NCI-H146 treated with DMSO at 0.1 percent for 48 hours (cell line): Measurements from ENCODE around the gene HOXD3.

Experiments
- DNase-seq: peaks from one replicate; lab custom pipeline; 2025; ENCODE audit not compliant: unreplicated experiment; lab: John Stamatoyannopoulos, UW

The HOXD3 gene

GRCh38 chr2:176148751-176149421, 8.2 kb upstream of the HOXD3 start:
- no peak for DNase-seq

DNA sequence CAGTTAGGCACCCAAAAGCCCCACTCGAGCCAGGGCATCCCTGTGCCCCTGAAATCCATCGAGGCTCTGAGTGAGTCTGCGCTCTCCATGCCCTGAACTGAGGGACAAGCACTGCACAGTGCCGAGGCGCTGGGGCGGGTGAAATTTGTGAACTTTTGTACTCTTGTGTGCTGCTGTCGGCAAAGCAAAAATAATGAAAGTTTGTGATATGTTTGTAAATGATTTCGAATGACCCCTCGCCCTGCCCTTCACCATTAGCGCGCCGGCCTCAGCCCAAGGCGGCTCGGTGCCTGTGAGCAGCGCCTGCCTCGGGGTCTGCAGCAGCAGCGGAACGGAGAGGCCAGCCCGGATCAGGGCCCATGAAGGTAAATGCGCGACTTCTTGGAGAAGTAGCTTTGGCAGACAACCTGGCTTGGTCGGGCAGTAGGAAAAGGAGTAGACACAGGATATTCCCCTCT, 7.6 kb upstream of the HOXD3 start:
- no peak for DNase-seq

DNA sequence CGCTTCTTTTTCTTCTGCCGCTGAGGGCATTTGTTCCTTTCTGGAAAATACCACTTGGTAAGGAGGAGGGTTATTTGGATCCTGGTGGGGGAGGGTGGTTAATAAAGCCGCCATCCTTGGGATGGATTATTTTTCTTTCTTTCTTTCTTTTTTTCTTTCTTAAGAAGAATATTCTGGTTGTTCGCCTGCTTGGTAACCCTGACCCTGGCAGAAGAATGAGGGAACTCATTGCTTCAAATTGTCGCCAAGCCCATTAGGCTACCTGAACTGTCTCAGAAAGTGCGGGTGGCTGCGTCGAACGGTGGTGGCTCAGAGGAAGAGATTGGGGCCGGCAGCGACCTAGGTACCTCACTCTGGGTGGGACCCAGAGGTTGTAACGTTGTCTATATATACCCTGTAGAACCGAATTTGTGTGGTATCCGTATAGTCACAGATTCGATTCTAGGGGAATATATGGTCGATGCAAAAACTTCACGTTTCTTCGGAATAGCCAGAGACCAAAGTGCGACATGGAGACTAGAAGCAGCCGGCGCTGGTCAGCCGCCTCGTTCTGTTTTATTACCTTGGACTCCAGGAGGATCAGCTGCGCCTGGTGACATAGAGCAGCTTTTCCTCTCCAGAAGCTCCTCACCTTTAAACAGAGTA, 7.0 kb upstream of the HOXD3 start:
- no peak for DNase-seq

DNA sequence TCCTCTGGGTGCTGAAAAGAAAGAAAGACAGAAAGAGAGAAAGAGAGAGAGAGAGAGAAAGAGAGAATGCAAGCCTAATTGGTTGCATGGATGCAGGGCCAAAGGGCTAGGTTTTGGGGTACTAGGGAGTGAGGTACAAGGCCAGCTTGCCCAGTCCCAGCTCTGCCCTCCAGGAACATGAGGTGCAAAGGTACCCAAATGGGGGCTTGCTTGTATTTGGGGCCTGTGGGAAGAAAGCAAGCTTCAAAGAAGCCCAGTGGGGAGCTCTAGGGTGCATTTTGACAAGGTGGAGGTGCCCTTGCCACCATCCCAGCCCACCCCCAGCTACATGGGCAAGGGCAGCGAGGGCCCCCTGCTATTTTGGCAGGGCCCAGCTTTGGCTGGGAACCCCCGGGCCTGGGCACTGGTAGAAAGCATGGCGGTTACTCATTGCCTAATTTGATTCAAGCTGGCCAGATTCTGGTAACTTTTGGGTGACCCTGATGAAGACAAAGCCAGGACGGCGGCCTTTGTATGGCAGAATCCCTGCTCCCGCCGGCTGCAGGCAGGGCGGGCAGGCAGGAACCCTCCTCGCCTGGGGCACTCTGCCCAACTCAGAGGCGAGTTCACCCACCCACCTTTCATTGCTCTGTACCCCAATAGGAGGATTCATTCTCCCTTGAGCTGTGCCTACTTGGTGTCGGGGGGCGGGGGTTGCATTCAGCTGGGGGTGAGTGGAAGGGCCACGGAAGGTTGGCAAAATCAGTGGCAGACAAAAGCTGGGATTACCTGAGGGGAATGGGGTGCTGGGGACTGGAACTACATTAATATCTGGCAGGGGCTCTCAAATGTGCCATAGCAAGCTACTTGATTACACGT, 6.3 kb upstream of the HOXD3 start:
- DNase-seq = no peak

- DNase-seq = no peak
Observed at GRCh38 chr2:176151442-176152287, 5.4 kb upstream of the HOXD3 start, which contains the start of gene HOXD4. TSS of gene HOXD4 (plus strand) at chr2:176151550. CDS start at chr2:176151634, 84 bp downstream.

- no peak for DNase-seq
Observed at GRCh38 chr2:176152350-176153181, 4.5 kb upstream of the HOXD3 start.

- DNase-seq = no peak
Observed at GRCh38 chr2:176154576-176155252, 2.4 kb upstream of the HOXD3 start.

GRCh38 chr2:176155356-176156044, 1.6 kb upstream of the HOXD3 start:
- no peak for DNase-seq

- no peak for DNase-seq
Observed at GRCh38 chr2:176156301-176156806, 753 bp upstream of the HOXD3 start.

GRCh38 chr2:176157499-176158185, 535 bp downstream of the HOXD3 start:
- DNase-seq = peak; percentile 45

- DNase-seq = no peak
Observed at GRCh38 chr2:176158186-176158591, 1.1 kb downstream of the HOXD3 start.

GRCh38 chr2:176158855-176159662, 2.0 kb downstream of the HOXD3 start:
- no peak for DNase-seq

GRCh38 chr2:176159663-176160250, 2.6 kb downstream of the HOXD3 start:
- no peak for DNase-seq

- DNase-seq = no peak
Observed at GRCh38 chr2:176160251-176160985, 3.3 kb downstream of the HOXD3 start.

- no peak for DNase-seq
Observed at GRCh38 chr2:176160986-176161824, 4.1 kb downstream of the HOXD3 start.
